ENCODE measurements around the gene LSS.

GRCh38 chr21:46208761-46209721 is 19.5 kb downstream of the LSS start:
- no peak for TF ChIP-seq FOXK2 (IDR thresholded peaks at IDR 0.05)
- no peak for TF ChIP-seq CTCF (IDR thresholded peaks at IDR 0.05 in 2 of 3, conservative IDR thresholded peaks at IDR 0.05 in 1 of 3; ENCODE audit: control insufficient read depth in 2 of 3, extremely low read depth in 1 of 3, insufficient read depth in 1 of 3, low read depth in 3 of 3, low read length in 3 of 3)
- TF ChIP-seq MXI1 (IDR thresholded peaks at IDR 0.05; ENCODE audit: low read depth, low read length): no peak
- no peak for TF ChIP-seq CHD2 (IDR thresholded peaks at IDR 0.05; ENCODE audit: borderline replicate concordance, low read depth, low read length)
- TF ChIP-seq SIN3A (IDR thresholded peaks at IDR 0.05; ENCODE audit: low read depth, low read length): no peak
- TF ChIP-seq FOXM1 (IDR thresholded peaks at IDR 0.05; ENCODE audit: low read depth, low read length): no peak

All from GM12878 (cell line).